ENCODE results near the gene ZNF565.
A peak's percentile ranks its signal among the peaks of the same experiment; 100 is the strongest.

Gene ZNF565

DNA sequence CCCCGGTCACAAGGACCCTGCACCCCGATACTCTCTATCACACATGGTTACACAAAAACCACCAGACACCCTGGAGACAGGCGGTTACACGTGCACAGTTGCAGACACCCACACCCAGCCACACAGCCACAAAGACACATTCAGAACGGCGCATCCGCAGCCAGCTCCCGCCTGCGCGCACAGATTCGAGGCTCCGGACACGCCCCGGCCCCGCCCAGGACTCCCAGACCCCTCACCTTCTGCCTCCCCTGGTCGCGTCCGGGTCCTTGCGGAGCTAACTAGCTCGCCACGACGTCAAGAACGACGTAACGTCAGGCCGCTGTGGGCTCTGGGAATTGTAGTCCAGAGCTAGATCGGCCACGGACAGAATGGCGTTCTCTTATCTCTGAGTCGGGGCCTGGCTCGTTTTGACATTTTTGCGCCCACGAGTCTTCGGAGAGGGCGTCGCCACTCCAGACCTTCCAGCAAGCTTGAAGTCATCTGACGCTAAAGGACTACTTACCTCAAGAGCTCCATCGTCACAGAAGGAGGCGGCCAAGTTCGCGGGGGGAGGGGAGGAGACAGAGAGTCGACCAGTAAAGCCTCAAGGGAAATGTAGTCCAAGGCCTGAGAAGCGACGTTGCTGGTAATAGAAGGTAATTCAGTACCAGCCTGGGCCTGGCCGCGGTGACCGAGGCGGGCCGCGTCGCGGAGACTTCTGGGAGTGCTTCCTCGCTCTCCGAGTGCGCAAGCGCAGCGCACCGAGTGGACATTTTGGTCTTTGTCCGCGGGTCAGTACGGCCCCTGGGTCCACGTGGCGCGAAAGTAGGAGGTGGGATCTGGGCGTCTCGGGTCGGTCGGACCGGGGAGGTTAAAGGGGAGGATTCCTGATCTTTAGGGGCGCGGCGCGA is at the start of gene ZNF565, which contains the start of gene ZNF146:
Gene ZNF565, minus strand, starts transcription at position 280 of the 890 bp plus-strand sequence. CDS start 12,680 bp downstream, outside the sequence.
Gene ZNF146, plus strand, starts transcription at position 721 of the 890 bp plus-strand sequence. CDS start 21,335 bp downstream, outside the sequence.
- peak; percentile 99 for DNase-seq (ENCODE audit: low read depth)
- TF ChIP-seq, protein P1, sequence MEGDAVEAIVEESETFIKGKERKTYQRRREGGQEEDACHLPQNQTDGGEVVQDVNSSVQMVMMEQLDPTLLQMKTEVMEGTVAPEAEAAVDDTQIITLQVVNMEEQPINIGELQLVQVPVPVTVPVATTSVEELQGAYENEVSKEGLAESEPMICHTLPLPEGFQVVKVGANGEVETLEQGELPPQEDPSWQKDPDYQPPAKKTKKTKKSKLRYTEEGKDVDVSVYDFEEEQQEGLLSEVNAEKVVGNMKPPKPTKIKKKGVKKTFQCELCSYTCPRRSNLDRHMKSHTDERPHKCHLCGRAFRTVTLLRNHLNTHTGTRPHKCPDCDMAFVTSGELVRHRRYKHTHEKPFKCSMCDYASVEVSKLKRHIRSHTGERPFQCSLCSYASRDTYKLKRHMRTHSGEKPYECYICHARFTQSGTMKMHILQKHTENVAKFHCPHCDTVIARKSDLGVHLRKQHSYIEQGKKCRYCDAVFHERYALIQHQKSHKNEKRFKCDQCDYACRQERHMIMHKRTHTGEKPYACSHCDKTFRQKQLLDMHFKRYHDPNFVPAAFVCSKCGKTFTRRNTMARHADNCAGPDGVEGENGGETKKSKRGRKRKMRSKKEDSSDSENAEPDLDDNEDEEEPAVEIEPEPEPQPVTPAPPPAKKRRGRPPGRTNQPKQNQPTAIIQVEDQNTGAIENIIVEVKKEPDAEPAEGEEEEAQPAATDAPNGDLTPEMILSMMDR (conservative IDR thresholded peaks at IDR 0.05; ENCODE audit: low read length), result 0 out of 2 replicates have a peak, but pooled peaks have one; percentile 10
- peak within 1 kb of the TSS; percentile 99 for H3K4me3 ChIP-seq (ENCODE audit: low read length)

DNA sequence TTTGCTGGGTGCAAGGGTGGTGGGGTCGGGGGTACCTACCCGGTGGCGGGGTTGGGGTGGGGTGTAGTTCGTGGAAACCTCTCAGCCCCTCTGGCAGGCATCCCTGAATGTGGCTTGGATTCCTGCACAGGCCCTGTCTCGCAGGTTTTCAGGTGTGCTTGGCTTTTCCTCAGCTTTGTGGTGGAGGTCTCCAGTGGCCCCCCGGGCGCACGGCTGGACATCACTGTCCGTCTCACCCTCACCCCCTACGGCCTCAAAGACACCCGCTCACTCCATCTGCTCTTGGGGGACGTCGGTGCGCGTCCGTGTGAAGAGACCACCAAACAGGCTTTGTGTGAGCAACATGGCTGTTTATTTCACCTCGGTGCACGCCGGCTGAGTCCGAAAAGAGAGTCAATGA is 44.7 kb upstream of the ZNF565 start:
- no peak overlapping the region for H3K4me3 ChIP-seq (ENCODE audit: low read length)
- TF ChIP-seq, protein P1 (conservative IDR thresholded peaks at IDR 0.05; ENCODE audit: low read length), result no peak
- no peak for DNase-seq (ENCODE audit: low read depth)

DNA sequence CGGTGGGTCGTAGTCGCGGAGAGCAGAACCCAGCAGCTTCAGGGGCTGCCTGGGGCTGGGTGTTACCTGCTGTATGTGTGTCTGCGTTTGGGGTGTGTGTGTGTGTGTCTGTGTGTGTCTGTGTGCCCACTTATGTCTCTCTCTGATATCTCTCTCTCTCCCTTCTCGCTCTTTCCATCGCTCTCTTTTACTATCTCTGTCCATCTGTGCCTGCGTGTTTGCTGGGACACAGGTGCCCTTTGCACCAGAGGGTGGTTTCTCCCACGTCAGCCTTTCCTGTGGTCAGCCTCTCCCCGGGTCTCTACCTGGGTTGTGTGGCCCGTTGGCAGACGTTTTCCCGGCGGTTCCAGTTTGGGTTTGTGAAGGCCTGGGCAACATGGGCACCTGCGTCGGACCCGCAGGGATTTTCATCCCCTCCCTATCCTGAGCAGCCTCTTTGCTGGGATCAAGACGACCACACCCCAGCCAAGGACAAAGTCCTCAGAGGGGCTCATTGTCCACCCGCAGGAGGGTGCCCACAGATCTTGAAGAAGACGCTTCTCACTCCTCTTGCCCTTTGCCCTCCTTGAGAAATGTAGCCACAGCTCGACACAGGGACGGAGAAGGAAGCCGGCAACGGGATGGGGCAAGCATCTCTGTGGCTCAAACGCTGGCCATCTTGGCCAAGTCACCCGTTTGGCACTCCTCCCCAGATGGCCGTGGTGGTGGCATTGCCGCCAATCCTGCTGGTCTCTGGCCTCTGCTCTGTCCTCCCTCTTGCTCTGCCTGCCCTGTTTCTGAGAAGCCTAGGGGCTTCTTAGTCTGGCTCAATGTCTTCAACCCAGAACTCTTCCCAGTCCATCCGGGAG is 43.8 kb upstream of the ZNF565 start:
- no peak for DNase-seq (ENCODE audit: low read depth)
- no peak overlapping the region for H3K4me3 ChIP-seq (ENCODE audit: low read length)
- TF ChIP-seq, protein P1 (conservative IDR thresholded peaks at IDR 0.05; ENCODE audit: low read length), result no peak

DNA sequence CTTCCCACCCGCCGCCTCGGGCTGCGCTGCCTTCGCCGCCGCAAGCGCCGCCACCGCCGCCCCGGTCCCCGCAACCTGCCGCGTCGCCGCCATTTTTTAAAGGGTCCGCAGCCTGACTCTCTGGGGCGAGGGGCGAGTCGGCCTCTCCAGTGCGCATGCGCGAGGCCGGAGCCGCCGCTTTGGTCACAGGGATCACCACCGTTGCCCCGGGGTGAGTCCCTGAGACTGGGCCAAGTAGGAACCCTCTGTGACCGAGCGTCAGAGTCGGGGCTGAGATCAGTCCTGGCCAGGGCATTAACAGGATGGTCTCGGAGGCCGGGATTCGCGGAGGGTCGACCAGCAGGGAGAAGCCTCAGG is 43.0 kb upstream of the ZNF565 start:
- no peak for DNase-seq (ENCODE audit: low read depth)
- TF ChIP-seq, protein P1 (conservative IDR thresholded peaks at IDR 0.05; ENCODE audit: low read length), result no peak
- H3K4me3 ChIP-seq (ENCODE audit: low read length), result peak overlapping the region; percentile 43

DNA sequence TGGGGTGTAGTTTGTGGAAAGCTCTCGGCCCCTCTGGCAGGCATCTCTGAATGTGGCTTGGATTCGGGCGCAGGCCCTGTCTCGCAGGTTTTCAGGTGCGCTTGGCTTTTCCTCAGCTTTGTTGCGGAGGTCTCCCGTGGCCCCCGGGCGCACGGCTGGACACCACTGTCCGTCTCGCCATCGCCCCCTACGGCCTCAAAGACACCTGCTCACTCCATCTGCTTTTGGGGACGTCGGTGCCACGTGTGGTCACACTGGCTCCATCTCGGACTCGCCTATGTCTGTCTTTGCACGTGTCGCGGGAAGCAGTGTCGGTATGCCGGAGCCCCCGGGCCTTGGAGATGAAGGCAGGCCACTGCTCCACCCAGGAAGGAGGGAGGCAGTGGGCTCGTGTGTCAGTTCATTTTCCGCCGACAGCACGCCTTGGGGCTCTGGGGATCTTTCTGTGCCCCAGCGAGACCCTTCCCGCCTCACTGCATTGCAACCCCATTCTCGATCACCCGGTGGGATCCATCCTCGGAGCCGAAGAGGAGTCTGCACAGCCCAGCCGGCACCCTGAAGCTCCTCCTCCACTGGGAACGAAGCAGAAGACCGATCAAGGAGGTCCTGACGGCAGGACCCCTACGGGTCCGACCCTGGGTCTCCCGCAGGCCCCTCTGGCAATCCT is 42.5 kb upstream of the ZNF565 start:
- peak overlapping the region; percentile 43 for H3K4me3 ChIP-seq (ENCODE audit: low read length)

DNA sequence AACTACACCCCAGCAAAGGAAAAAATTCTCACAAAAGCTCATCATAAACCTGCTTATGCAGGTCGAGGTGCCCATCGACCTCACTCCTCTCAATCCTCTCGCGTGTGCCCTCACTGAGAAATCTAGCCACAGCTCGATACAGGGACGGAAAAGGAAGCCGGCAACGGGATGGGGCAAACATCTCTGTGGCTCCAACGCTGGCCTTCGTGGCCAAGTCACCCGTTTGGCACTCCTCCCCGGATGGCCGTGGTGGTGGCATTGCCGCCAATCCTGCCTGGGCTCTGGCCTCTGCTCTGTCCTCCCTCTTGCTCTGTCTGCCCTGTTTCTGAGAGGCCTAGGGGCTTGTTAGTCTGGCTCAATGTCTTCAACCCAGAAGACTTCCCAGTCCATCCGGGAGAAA is 41.6 kb upstream of the ZNF565 start:
- DNase-seq (ENCODE audit: low read depth), result no peak
- TF ChIP-seq, protein P1 (conservative IDR thresholded peaks at IDR 0.05; ENCODE audit: low read length), result no peak
- no peak overlapping the region for H3K4me3 ChIP-seq (ENCODE audit: low read length)

More for the DNA sequence above, 42.5 kb upstream of the ZNF565 start:
- TF ChIP-seq, protein P1 (conservative IDR thresholded peaks at IDR 0.05; ENCODE audit: low read length), result no peak
- no peak for DNase-seq (ENCODE audit: low read depth)
